K562 (cell line): ENCODE results near the gene CNDP1. TPM values are rescaled to one million over a fixed set of nuclear protein-coding genes. Genes with fewer than 3 reads are reported as not detected.

ENCODE experiments used
- ATAC-seq: fragments of 200-7000 bp; cut with Tn5 transposase; 3 replicates; pipeline ENCODE4 v1.9.1; 2020; ENCODE audit warnings: moderate library complexity
- BruUV-seq: library from RNA; stranded (reverse); fragments of 400-500 nt; replicated peaks from 2 replicates; lab custom pipeline; 2021; lab: Mats Ljungman, UMichigan
- CTCF ChIA-PET: fragments of 300-600 bp; formaldehyde crosslinking; extraction: SDS; loops from one replicate; lab custom pipeline; 2021; ENCODE audit warnings: low intra/inter-chr PET ratio; lab: Yijun Ruan, JAX
- POLR2A ChIA-PET: fragments of 300-600, 350-650 bp; sonication (Branson Sonifier 250); formaldehyde crosslinking; extraction: SDS; loops from one replicate; lab custom pipeline; 2021; ENCODE audit warnings: antibody characterized with exemption, inconsistent platforms; lab: Yijun Ruan, JAX
- DNase-seq, 4 experiments: peaks; one replicate each; pipeline versions ENCODE4 v3.0.0 to v3.0.0-alpha.2; 2011 to 2018; ENCODE audit warnings: low spot score in 3 of 4, mixed read lengths in 3 of 4; ENCODE audit errors: extremely low read depth in 1 of 4
- FAIRE-seq: peaks from 2 replicates; lab custom pipeline; 2011; peaks lifted over from hg19 to GRCh38; lab: Jason Lieb, UNC
- H2AFZ ChIP-seq: 2 replicates; pipeline ENCODE4 v1.6.0; 2011; ENCODE audit warnings: low read depth, low read length, control low read depth, inconsistent platforms
- H3K27ac ChIP-seq: fragments of 200-600 bp; 3 replicates; pipeline ENCODE4 v1.8.0; 2011; ENCODE audit warnings: low read depth, mild to moderate bottlenecking, control low read depth, inconsistent platforms, low read length, moderate library complexity, mixed read lengths; ENCODE audit errors: extremely low read depth
- H3K27me3 ChIP-seq, 2 experiments: fragments of 300-600 bp in 1 of 2; 2 replicates in 1 of 2; 3 replicates in 1 of 2; pipeline versions ENCODE4 v1.6.0 to v1.8.0; 2011; ENCODE audit warnings: inconsistent platforms in 2 of 2, low read length in 2 of 2, mild to moderate bottlenecking in 1 of 2, mixed read lengths in 1 of 2, moderate library complexity in 1 of 2; ENCODE audit not compliant: control insufficient read depth in 2 of 2, insufficient read depth in 2 of 2
- H3K36me3 ChIP-seq: fragments of 300-600 bp; 3 replicates; pipeline ENCODE4 v1.8.0; 2011; ENCODE audit warnings: mild to moderate bottlenecking, low read length, inconsistent platforms; ENCODE audit not compliant: control insufficient read depth, insufficient read depth
- H3K4me1 ChIP-seq, 2 experiments: fragments of 200-600 bp in 1 of 2; replicated peaks in 1 of 2; 2 replicates in 1 of 2; 3 replicates in 1 of 2; pipeline versions ENCODE4 v1.5.1 to v1.8.0; 2011; ENCODE audit warnings: inconsistent platforms in 2 of 2, low read length in 2 of 2, mild to moderate bottlenecking in 1 of 2, mixed read lengths in 1 of 2, moderate library complexity in 1 of 2; ENCODE audit not compliant: control insufficient read depth in 2 of 2, insufficient read depth in 2 of 2
- H3K4me2 ChIP-seq: 2 replicates; pipeline ENCODE4 v1.6.1; 2011; ENCODE audit warnings: low read length, control low read depth, inconsistent platforms, mixed read lengths; ENCODE audit not compliant: insufficient read depth
- H3K4me3 ChIP-seq: fragments of 200-600 bp; sonication (generic), shearing (Covaris generic); 2 replicates; pipeline ENCODE4 v1.5.1; 2016; ENCODE audit warnings: control low read depth, inconsistent platforms
- H3K79me2 ChIP-seq: fragments of 200-600 bp; 3 replicates; pipeline ENCODE4 v1.8.0; 2011; ENCODE audit warnings: low read length, inconsistent platforms; ENCODE audit not compliant: control insufficient read depth, insufficient read depth
- H3K9ac ChIP-seq, 2 experiments: 2 replicates each; pipeline versions ENCODE4 v1.6.0 to v1.6.1; 2011; ENCODE audit warnings: low read depth in 2 of 2, low read length in 2 of 2, control low read depth in 1 of 2, inconsistent platforms in 1 of 2, mild to moderate bottlenecking in 1 of 2, mixed read lengths in 1 of 2; ENCODE audit not compliant: insufficient read depth in 1 of 2
- H3K9me1 ChIP-seq: one replicate; pipeline ENCODE4 v1.6.0; 2011; ENCODE audit warnings: inconsistent platforms, mild to moderate bottlenecking, low read length, moderate library complexity; ENCODE audit not compliant: control insufficient read depth, insufficient read depth
- H3K9me3 ChIP-seq: replicated peaks from 2 replicates; pipeline ENCODE4 v1.5.1; 2011; ENCODE audit warnings: low read depth, low read length, inconsistent platforms; ENCODE audit not compliant: control insufficient read depth, insufficient read depth
- H4K20me1 ChIP-seq: replicated peaks from 2 replicates; pipeline ENCODE4 v1.6.1; 2011; ENCODE audit warnings: low read length, inconsistent platforms, mixed read lengths; ENCODE audit not compliant: control insufficient read depth, insufficient read depth
- ELF4 ChIP-seq: fragments of 450-650 bp; formaldehyde crosslinking; IDR thresholded peaks from 2 replicates; pipeline ENCODE4 v1.4.0; 2022; ENCODE audit warnings: missing genetic modification characterization
- FOXJ3 ChIP-seq: sonication (generic); formaldehyde crosslinking; IDR thresholded peaks from 2 replicates; pipeline ENCODE4 v1.4.0; 2020; ENCODE audit warnings: mild to moderate bottlenecking, missing genetic modification reagents
- GTF2E2 ChIP-seq: fragments of 200-800 bp; sonication (Bioruptor generic); IDR thresholded peaks from 2 replicates; pipeline ENCODE4 v1.6.1; 2016; ENCODE audit warnings: missing genetic modification characterization, missing compliant biosample characterization
- HDAC1 ChIP-seq, 2 experiments: fragments of 450-650 bp; IDR thresholded peaks; 2 replicates each; pipeline ENCODE4 v1.6.1; 2016 to 2017; ENCODE audit warnings: inconsistent platforms in 1 of 2, mild to moderate bottlenecking in 1 of 2, moderate library complexity in 1 of 2
- HDAC6 ChIP-seq: IDR thresholded peaks from 2 replicates; pipeline ENCODE4 v1.6.1; 2012; ENCODE audit warnings: low read depth, mild to moderate bottlenecking, control low read depth, inconsistent platforms, low read length, moderate library complexity
- NFIX ChIP-seq: fragments of 250-450 bp; sonication (Bioruptor Pico); IDR thresholded peaks from 2 replicates; pipeline ENCODE4 v1.4.0; 2020; ENCODE audit warnings: low read depth, mild to moderate bottlenecking, moderate library complexity
- TAF7 ChIP-seq: fragments of 450-650 bp; IDR thresholded peaks from 2 replicates; pipeline ENCODE4 v1.6.1; 2016; ENCODE audit warnings: missing genetic modification characterization, missing compliant biosample characterization
- TBP ChIP-seq: optimal IDR thresholded peaks from 2 replicates; pipeline ENCODE3; 2011; ENCODE audit warnings: low read depth, low read length, improper control_type of control experiment
- ZNF184 ChIP-seq: sonication (generic); formaldehyde crosslinking; IDR thresholded peaks from 2 replicates; pipeline ENCODE4 v1.5.0; 2020; ENCODE audit warnings: missing genetic modification reagents
- ZNF384 ChIP-seq: IDR thresholded peaks from 2 replicates; pipeline ENCODE4 v1.6.1; 2012; ENCODE audit warnings: low read depth, low read length, improper control_type of control experiment
- ZNF707 ChIP-seq: fragments of 250-450 bp; sonication (Bioruptor Pico); conservative IDR thresholded peaks from 2 replicates; pipeline ENCODE4 v1.8.0; 2022; ENCODE audit warnings: inconsistent platforms, mild to moderate bottlenecking, moderate library complexity
- WGBS: fragments of 100-300 bp; shearing (Covaris generic); methylation state at CpG from one replicate; pipeline ENCODE4 v1.1.6; 2016; ENCODE audit warnings: low coverage, mixed read lengths; ENCODE audit not compliant: insufficient coverage; ENCODE audit errors: missing lambda C conversion rate; 5-methylcytosine and 5-hydroxymethylcytosine counted together
- in situ Hi-C: fragments of 300-500 bp; cut with MboI; formaldehyde crosslinking; loops from 4 replicates; pipeline ENCODE4 v1.15.0; 2018; ENCODE audit warnings: inconsistent platforms, mixed read lengths
- intact Hi-C: fragments of 100-400 bp; cut with micrococcal nuclease; formaldehyde crosslinking; loops from 2 replicates; pipeline ENCODE4 v1.14.2; 2022
- polyA plus RNA-seq, 8 experiments: library from polyadenylated mRNA; depleted of rRNA in 4 of 8; stranded (reverse) in 5 of 8; unstranded in 3 of 8; fragments of >200 nt; fragmentation: Nextera tagmentation in 2 of 8; fragmentation: Illumina TruSeq in 1 of 8; extraction: Ambion mirVana in 2 of 8; extraction: Trizol in 1 of 8; gene quantifications; 2 replicates each; pipeline versions ENCODE4 v1.2.1 to v1.2.3, GENCODE V29; 2011 to 2014; ENCODE audit warnings: inconsistent platforms in 1 of 8, missing spikeins in 1 of 8
- total RNA-seq, 7 experiments: library from RNA; depleted of rRNA in 6 of 7; stranded (reverse); fragments of >200 nt in 6 of 7; fragmentation: Illumina TruSeq in 2 of 7; extraction: Trizol in 2 of 7; gene quantifications; 2 replicates each; pipeline versions ENCODE4 v1.2.1 to v1.2.3, GENCODE V29; 2011 to 2021; ENCODE audit warnings: low replicate concordance in 1 of 7
- TF ChIP-seq, protein P1 (sequence below): fragments of 250-450 bp; sonication (Bioruptor Pico); IDR thresholded peaks from 2 replicates; pipeline ENCODE4 v1.5.0; 2020; ENCODE audit warnings: mild to moderate bottlenecking
- TF ChIP-seq, protein P2 (sequence below): fragments of 200-800 bp; sonication (Bioruptor generic); IDR thresholded peaks from 2 replicates; pipeline ENCODE4 v1.6.1; 2016; ENCODE audit warnings: missing genetic modification characterization, missing compliant biosample characterization

Gene CNDP1
- total and polyA plus RNA-seq, 9 of the 15 experiments (the other 6 are each of a cell fraction or from before 2014, with no cell fraction given): not detected

DNA sequence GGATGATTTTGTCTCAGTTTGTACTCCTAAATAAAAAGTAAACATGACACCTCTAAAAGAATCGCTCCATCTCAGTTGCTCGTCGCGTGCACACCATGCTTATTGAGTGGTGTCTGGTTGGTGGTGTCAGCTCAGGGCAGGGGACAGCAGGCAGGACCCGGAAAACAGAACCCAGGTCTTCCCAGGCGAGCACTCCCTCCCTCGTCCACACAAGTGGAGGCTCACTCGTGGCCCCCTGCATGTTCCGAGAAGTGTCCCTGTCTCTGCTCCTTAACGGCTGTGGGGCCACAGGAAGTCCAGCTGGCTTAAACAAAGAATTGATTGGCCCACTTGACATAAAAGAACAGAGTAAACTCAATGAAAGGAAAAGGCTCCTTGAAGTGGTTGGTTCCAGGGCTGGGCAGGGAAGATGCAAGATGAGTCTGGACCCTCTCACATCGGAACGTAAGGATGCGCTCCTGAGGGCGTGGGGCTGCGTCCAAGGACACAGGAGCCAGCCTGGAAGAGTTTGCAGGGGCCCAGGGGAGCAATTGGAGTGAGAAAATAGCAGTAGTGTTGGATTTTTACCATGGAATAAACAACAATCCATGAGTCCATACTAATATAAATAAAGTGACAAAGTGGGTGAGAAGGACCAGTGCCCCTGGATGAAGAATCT, 13.1 kb upstream of the CNDP1 start (continued):
- no peak for TF ChIP-seq ZNF707 (CRISPR knock-in tag)
- TF ChIP-seq, all 486 proteins: peak for 0

DNA sequence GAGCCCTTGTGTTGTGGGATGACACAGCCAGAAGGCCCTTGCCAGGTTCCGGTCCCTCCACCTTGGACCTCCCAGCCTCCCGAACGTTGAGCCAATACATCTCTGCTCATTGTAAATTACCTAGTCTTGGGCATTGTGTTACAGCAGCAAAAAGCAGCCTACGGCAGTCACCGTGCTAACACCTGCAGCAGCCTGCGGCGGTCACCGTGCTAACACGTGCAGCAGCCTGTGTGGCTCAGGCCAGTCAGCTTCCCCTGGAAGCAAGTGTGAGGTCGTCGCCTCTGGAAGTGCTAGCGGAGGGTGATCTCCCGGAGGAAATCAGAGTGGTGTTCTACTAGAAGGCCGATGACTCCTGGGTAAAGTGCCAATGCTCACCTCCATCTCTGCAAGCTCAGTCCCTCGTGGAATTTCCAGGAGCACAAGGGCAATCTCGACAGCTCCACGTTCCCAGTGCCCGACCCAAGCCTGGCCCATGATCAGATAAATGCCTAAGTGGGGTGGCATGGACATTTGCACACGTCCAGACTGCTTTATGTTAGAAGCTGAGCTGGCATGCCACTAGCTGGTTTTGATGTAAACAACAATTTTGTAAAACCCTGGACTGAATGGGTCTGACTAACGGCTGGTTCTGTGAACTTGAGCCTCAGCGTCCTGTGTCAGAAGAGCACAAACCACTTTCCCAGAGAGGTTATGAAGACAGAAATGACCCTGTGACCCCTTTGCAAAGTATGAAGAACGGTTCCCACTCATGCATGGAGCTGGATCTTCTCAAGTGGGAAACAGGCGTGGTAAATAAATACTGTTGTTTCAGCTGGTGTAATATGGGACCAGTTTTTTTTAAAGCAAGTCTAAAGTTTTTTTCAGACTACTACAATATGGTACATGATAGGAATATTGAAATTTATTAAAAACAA, 11.4 kb upstream of the CNDP1 start:
- Histone ChIP-seq H4K20me1 (no peaks in the 10 kb centered on the region), H3K4me2 (no peak overlapping the region), H3K79me2 (no peaks in the 10 kb centered on the region), H3K4me1 (peaks cover 0 to 3% of the 10 kb centered on the region in 2 experiments; a peak in 1 of 5 replicates), H3K9ac (no peak overlapping the region), H3K9me1 (peaks cover 4% of the 10 kb centered on the region), H3K27me3 (no peaks in the 10 kb centered on the region), H3K27ac (no peak overlapping the region), H2AFZ (no peak overlapping the region), H3K9me3 (no peaks in the 10 kb centered on the region), H3K4me3 (no peak overlapping the region), H3K36me3 (peaks cover 28% of the 10 kb centered on the region; the same call in 2 of the 3 replicates)
- ChIA-PET POLR2A (interaction anchor here (0.6 kb wide), 1 partner anchor 11 kb away, joined by 3 read pairs; no protein-coding TSS in a partner anchor), CTCF (no interaction called here)
- FAIRE-seq (no peak), ATAC-seq (no peak), DNase-seq (no peak)
- BruUV-seq: no TSS peak
- intact Hi-C loops (no loop called here), in situ Hi-C loops (no loop called here)
- 81% methylated on average over 14 of the region's 23 CpGs for WGBS
- TF ChIP-seq ZNF184 (CRISPR knock-in tag) (no peak), GTF2E2 (no peak), ZNF384 (no peak), TBP (no peak), HDAC6 (no peak), ELF4 (CRISPR knock-in tag) (no peak), HDAC1 (IDR thresholded peaks at IDR 0.05) (no peak), TAF7 (tag) (no peak), FOXJ3 (CRISPR knock-in tag) (no peak), NFIX (CRISPR knock-in tag) (no peak)
- TF ChIP-seq, protein P1, sequence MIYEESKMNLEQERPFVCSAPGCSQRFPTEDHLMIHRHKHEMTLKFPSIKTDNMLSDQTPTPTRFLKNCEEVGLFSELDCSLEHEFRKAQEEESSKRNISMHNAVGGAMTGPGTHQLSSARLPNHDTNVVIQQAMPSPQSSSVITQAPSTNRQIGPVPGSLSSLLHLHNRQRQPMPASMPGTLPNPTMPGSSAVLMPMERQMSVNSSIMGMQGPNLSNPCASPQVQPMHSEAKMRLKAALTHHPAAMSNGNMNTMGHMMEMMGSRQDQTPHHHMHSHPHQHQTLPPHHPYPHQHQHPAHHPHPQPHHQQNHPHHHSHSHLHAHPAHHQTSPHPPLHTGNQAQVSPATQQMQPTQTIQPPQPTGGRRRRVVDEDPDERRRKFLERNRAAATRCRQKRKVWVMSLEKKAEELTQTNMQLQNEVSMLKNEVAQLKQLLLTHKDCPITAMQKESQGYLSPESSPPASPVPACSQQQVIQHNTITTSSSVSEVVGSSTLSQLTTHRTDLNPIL (CRISPR knock-in tag): no peak
- TF ChIP-seq, protein P2, sequence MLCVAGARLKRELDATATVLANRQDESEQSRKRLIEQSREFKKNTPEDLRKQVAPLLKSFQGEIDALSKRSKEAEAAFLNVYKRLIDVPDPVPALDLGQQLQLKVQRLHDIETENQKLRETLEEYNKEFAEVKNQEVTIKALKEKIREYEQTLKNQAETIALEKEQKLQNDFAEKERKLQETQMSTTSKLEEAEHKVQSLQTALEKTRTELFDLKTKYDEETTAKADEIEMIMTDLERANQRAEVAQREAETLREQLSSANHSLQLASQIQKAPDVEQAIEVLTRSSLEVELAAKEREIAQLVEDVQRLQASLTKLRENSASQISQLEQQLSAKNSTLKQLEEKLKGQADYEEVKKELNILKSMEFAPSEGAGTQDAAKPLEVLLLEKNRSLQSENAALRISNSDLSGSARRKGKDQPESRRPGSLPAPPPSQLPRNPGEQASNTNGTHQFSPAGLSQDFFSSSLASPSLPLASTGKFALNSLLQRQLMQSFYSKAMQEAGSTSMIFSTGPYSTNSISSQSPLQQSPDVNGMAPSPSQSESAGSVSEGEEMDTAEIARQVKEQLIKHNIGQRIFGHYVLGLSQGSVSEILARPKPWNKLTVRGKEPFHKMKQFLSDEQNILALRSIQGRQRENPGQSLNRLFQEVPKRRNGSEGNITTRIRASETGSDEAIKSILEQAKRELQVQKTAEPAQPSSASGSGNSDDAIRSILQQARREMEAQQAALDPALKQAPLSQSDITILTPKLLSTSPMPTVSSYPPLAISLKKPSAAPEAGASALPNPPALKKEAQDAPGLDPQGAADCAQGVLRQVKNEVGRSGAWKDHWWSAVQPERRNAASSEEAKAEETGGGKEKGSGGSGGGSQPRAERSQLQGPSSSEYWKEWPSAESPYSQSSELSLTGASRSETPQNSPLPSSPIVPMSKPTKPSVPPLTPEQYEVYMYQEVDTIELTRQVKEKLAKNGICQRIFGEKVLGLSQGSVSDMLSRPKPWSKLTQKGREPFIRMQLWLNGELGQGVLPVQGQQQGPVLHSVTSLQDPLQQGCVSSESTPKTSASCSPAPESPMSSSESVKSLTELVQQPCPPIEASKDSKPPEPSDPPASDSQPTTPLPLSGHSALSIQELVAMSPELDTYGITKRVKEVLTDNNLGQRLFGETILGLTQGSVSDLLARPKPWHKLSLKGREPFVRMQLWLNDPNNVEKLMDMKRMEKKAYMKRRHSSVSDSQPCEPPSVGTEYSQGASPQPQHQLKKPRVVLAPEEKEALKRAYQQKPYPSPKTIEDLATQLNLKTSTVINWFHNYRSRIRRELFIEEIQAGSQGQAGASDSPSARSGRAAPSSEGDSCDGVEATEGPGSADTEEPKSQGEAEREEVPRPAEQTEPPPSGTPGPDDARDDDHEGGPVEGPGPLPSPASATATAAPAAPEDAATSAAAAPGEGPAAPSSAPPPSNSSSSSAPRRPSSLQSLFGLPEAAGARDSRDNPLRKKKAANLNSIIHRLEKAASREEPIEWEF (CRISPR knock-in tag): no peak
